ENCODE results near the gene PFN4.

- TF ChIP-seq POLR2A (IDR thresholded peaks at IDR 0.05; ENCODE audit: low read depth, low read length) (no peak), CHD1 (IDR thresholded peaks at IDR 0.05; ENCODE audit: low read depth, low read length) (no peak), ELK1 (IDR thresholded peaks at IDR 0.05; ENCODE audit: borderline replicate concordance, low read depth, low read length) (no peak)
- TF ChIP-seq, protein P1, sequence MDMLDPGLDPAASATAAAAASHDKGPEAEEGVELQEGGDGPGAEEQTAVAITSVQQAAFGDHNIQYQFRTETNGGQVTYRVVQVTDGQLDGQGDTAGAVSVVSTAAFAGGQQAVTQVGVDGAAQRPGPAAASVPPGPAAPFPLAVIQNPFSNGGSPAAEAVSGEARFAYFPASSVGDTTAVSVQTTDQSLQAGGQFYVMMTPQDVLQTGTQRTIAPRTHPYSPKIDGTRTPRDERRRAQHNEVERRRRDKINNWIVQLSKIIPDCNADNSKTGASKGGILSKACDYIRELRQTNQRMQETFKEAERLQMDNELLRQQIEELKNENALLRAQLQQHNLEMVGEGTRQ (IDR thresholded peaks at IDR 0.05; ENCODE audit: low read depth, low read length), result no peak
- TF ChIP-seq, protein P2, sequence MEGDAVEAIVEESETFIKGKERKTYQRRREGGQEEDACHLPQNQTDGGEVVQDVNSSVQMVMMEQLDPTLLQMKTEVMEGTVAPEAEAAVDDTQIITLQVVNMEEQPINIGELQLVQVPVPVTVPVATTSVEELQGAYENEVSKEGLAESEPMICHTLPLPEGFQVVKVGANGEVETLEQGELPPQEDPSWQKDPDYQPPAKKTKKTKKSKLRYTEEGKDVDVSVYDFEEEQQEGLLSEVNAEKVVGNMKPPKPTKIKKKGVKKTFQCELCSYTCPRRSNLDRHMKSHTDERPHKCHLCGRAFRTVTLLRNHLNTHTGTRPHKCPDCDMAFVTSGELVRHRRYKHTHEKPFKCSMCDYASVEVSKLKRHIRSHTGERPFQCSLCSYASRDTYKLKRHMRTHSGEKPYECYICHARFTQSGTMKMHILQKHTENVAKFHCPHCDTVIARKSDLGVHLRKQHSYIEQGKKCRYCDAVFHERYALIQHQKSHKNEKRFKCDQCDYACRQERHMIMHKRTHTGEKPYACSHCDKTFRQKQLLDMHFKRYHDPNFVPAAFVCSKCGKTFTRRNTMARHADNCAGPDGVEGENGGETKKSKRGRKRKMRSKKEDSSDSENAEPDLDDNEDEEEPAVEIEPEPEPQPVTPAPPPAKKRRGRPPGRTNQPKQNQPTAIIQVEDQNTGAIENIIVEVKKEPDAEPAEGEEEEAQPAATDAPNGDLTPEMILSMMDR (conservative IDR thresholded peaks at IDR 0.05; ENCODE audit: low read depth, low read length), result no peak
Measured at GRCh38 chr2:24106786-24107185, 16.3 kb downstream of the PFN4 start.
